HG03469 (cell line): Measurements from ENCODE around the gene FPR2.
"Not testable (repeated sequence)": the region's sequence is repeated elsewhere in the genome, so short reads cannot be mapped to it uniquely, and the experiment has no call there.

Experiments
- ATAC-seq: cut with Tn5 transposase; IDR thresholded peaks from one replicate; pipeline ENCODE4 v1.9.1; 2021; ENCODE audit warnings: mild to moderate bottlenecking, moderate library complexity, moderate number of reproducible peaks; ENCODE audit not compliant: unreplicated experiment

The FPR2 gene

DNA sequence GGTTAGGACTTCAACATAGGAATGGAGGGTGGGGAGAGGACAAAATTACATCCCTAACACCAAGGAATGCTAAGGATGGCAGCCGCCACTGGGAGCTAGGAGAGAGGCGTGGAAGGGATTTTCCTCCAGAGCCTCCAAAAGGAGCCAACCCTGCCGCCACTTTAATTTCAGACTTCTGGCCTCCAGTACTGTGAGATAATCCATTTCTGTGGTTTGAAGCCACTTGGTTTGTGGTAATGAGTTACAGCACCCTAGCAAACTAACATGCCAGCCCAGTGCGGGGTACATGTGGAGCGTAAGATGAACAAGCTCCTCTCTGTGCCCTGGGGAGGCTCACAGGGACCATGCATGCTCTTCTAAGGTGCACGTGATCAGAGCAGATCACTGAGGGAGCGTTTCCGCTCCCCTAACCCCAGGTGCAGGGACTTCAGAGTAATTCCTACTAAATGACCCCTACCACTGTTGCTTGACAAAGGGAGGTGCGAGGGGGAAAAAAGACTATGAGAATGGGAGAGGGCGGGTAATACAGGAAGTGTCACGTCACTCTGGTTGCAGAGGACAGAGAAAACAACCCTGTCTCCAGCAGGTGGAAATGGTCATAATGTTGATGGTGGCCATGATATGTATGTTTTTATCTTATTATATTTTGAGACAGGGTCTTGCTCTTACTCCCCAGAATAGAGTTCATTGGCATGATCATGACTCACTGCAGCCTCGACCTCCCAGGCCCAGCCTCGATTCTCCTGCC lies 21.3 kb upstream of the FPR2 start:
- ATAC-seq: no peak

GRCh38 chr19:51740356-51740755 lies 20.6 kb upstream of the FPR2 start:
- ATAC-seq: no peak

DNA sequence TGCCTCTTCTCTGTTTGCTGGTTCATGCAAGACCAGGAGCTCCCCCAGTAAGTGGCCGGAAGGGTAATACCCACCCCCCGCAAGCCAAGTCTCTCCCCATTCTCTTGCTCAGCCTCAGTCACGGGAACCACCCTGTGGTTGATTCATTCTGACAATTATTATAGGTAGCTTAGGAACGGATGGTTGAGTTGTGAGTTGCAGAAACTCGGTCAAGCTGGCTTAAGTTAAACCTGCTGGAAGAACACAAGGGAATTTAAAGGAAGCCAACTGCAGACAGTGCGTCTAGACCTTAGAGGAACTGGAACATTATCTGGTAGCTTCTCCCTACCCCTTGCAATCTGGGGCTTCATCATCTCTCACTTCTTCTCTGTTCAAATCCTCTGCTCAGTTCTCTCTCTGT lies 18.2 kb upstream of the FPR2 start:
- no peak for ATAC-seq

GRCh38 chr19:51743405-51743804 lies 17.6 kb upstream of the FPR2 start:
- no peak for ATAC-seq

- ATAC-seq: no peak
Measured at GRCh38 chr19:51746731-51747130, 14.2 kb upstream of the FPR2 start.

GRCh38 chr19:51749979-51750378 lies 11.0 kb upstream of the FPR2 start:
- ATAC-seq: no peak

DNA sequence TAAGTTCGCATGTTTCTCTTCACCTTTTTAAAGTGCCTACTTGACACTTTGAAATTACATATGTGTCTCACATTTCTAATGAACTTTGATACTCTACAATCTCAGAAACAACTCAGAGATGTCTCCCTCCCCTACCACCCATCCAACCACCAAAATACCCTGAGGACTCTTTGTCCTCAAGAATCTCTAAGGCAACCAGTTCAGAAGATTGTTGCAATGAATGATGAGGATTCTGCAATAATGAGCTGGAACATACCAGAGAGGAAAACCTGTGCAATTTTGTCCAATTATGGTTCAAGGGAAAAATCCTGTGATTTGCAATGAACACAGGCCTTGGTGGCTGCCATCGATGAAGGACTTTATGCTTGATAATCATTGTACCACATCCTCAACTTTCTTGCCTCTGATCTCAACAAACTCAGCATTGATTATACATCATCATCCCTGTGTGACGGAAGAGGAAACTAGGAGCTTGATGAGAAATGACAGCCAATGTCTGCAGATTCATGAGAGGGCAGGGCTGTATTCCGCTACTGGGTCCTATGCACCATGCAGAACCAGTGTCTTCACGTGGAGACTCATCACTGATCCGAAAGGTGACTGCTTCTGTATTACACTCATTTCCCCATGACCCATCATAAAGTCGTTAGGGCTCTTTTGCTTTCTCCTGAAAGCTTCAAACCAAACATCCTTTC lies 10.4 kb upstream of the FPR2 start:
- no peak for ATAC-seq

- ATAC-seq: no peak
Measured at GRCh38 chr19:51751655-51752054, 9.3 kb upstream of the FPR2 start, which contains the start of gene FPR1. Gene FPR1, minus strand, starts transcription at chr19:51751878. Its CDS starts 4,884 bp downstream, at chr19:51746994.

DNA sequence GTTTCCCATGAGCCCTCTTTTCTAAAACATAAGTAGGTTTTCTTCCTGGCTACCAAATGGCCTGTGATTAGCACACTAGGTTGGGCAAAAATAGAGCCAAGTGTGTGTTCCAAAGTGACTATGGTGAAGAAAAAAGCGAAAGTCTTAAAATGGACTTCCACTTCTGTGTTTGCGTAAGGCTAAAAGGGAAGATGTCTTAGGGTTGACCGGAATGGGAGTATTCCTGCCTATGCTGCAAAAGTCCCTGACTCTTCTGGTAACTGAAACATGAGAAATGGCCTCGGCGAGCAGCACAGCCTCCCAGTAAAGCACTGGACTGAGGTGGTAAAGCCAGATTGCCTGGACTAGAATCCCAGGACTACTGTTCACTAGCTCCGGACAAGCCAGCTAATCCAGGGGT lies 6.9 kb upstream of the FPR2 start:
- no peak for ATAC-seq

DNA sequence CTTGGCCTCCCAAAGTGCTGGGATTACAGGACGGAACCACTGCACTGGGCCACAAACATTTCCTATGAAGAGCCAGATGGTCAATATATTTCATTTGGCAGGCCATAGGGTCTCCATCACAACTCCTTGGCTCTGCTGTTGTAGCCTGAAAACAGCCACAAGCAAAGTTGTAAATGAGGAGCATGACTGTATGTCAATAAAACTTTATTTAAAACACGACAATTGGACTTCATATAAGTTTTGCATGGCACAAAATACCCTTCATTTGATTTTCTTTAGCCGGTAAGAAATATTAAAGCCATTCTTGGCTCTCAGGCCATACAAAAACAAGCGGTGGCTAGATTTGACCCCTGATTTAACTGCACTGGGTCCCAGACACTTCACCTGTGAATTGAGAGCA lies 6.2 kb upstream of the FPR2 start:
- ATAC-seq: no peak

DNA sequence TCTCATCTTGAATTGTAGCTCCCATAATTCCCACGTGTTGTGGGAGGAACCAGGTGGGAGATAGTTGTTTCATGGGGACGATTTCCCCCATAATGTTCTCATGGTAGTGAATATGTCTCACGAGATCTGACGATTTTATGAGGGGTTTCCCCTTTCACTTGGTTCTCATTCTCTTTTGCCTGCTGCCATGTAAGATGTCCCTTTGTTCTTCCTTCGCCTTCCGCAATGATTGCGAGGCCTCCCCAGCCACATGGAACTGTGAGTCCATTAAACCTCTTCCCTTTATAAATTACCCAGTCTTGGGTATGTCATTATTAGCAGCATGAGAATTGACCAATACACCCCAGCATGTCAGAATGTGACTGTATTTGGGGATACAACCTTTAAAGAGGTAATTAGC lies 5.4 kb upstream of the FPR2 start:
- no peak for ATAC-seq

- ATAC-seq: no peak
Measured at GRCh38 chr19:51761696-51762095, 716 bp downstream of the FPR2 start.

DNA sequence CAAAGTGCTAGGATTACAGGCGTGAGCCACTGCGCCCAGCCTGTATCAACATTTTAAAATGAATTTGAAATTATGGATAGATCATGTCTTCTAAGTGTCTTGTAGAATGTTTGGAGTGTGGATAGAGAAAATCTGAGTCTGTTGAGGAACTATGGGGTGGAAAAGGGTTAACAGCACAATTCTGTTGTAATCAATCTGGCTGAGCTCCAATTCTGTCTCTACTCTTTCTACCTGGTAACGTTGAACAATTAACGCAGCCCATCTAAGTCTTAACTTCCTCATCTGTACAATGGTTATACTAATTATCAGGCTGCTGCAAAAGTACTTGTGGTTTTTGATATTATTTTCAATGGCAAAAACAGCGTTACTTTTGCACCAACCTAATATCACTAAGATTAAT lies 4.1 kb downstream of the FPR2 start:
- ATAC-seq: no peak

DNA sequence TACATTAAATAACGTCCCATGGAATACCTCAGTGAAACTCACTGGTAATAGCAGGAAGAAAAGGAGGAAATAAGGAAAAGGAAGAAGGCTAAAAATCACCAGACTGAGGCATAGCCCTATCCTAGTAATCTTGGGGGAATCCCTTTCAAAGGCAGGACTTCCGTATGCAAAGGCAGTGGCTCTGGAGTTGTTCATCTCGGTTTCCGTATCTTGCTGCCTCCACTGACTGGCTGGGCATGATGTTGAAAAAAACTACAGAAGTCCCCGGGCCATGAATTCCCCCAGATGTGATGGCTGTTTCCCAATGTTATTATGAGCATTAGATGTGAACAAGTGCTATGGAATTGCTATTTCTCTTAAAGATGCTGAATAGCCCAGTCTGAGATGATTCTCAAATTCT lies 5.5 kb downstream of the FPR2 start:
- ATAC-seq: no peak

DNA sequence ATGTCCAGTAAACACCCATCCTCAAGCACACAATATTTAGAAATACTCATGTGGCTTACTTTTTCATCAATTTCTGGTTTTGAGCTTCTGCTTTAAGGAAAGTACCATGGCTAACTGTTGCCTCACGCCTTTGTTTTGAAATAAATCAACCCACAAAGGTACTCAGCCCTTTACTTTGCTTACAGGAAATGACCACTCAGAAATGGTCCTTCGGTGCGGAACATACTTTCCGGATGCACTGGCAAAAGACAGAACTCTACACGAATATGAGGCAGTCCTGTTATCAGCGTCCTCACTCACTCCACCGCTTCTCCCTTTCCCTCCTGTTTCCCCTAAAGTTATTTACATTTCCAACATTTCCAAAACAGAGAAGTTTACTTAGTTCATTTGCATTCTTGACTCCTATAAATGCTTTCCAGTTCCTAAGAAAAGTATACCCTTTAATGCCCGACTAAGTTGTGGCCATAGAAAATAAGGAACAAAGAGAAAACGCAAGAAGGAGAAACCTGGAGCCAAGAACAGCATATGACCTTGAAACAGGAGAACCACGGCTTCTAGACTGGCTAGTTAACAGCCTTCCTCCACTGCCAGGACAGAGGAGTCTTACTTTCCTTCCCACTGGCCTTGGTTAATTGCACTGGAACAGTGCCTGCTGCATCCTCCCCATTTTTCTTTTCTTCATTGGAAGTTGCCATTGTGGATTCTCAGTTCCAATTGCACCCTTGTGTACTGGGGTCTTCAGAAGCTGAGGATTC lies 10.6 kb downstream of the FPR2 start:
- no peak for ATAC-seq

DNA sequence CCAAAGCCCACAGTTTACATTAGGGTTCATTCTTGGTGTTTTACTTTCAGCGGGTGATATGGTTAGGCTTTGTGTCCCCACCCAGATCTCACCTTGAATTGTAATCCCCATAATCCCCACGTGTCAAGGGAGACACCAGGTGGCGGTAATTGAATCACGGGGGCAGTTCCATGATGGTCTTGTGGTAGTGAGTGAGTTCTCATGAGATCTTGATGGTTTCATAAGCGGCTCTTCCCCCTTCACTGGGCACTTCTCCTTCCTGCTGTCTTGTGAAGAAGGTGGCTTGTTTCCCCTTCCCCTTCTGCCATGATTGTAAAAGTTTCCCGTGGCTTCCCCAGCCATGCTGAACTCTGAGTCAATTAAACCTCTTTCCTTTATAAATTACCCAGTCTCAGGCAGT lies 12.0 kb downstream of the FPR2 start:
- no peak for ATAC-seq

DNA sequence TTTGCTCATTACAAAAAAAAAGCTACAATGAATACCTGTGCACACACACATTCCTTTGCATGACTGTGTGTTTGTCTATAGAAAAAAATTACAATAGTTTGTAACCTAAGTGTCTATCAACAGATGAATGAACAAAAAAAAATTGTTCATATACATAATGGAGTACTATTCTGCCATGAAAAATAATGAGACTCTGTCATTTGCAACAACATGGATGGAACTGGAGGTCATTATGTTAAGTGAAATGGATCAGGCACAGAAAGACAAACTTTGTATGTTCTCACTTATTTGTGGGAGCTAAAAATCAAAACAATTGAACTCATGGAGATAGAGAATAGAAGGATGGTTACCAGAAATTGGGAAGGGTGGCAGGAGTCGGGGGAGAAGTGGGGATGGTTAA lies 15.6 kb downstream of the FPR2 start:
- not testable (repeated sequence) for ATAC-seq

DNA sequence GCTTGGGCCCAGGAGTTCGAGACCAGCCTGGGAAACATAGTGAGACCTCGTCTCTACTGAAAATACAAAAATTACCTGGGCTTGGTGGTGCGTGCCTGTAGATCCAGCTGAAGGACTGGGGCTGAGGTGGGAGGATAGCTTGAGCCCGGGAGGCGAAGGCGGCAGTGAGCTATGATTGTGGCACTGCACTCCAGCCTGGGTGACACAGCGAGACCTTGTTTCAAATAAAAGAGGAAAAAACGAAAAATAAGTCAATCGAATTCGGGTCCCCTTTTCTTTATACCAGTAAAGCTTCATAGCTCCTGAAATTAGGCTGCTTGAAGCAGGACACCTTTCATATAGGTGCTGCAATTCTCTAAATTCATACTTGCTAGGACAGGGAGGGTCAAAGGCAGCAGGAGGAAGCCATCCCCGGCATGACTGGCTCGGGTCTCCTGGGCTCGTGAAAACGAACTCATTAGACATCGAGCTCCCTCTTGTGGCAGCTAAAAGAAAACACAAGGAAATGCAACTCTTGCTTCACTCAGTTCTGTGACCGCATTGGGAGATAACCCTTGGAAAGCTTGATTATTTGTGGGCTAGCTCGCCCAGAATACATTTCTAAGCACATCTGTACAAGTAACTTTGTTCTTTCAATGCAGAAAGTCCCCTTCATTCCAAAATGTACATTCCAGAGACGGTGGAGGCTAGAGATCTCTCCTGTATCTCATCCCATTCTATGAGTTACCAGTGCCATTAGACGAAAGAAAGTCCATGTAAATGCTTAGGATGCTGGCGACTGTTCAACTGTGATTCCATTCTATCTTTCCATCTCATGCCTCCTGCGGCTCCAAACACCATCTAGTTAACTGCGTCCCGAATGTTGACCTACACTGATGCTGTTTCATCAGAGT lies 16.8 kb downstream of the FPR2 start:
- no peak for ATAC-seq

- no peak for ATAC-seq
Measured at GRCh38 chr19:51779181-51779580, 18.2 kb downstream of the FPR2 start.

DNA sequence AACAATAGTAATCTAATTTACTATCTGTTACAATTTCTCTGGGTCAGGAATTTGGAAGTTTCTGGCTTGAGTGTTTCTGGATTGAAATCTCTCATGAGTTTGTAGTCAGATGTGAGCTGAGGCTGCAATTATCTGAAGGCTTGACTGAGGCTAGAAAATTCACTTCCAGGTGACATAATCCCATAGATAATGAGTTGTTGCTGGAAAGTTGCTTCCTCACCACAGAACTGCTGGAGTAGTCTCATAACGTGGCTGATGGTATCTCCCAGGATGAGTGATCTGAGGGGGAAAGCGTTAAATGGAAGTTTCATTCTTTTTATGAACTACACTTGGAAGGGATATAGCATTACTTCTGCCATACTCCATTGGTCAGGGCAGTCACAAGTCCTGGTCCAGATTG lies 18.7 kb downstream of the FPR2 start:
- ATAC-seq: no peak

DNA sequence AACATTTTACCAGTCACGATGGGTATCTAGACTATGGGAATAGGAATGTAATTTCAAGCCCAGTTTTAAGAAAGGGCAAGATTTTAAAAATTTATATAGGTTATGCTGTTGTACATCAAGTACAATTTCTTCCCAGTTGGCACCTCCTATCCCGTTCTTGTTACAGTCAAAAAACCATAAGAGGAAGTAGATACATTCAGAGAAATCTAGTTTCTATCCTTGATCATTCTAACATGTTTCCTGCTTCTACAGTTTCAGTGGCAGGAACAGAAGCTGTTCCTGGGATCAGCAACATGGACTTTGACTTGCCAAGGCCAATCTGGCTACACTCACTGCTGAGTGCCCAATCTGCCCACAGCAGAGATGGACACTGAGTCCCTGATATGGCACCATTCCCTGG lies 19.3 kb downstream of the FPR2 start:
- no peak for ATAC-seq
